ENCODE results near the gene MAPKAPK2.

- TF ChIP-seq, protein P1, sequence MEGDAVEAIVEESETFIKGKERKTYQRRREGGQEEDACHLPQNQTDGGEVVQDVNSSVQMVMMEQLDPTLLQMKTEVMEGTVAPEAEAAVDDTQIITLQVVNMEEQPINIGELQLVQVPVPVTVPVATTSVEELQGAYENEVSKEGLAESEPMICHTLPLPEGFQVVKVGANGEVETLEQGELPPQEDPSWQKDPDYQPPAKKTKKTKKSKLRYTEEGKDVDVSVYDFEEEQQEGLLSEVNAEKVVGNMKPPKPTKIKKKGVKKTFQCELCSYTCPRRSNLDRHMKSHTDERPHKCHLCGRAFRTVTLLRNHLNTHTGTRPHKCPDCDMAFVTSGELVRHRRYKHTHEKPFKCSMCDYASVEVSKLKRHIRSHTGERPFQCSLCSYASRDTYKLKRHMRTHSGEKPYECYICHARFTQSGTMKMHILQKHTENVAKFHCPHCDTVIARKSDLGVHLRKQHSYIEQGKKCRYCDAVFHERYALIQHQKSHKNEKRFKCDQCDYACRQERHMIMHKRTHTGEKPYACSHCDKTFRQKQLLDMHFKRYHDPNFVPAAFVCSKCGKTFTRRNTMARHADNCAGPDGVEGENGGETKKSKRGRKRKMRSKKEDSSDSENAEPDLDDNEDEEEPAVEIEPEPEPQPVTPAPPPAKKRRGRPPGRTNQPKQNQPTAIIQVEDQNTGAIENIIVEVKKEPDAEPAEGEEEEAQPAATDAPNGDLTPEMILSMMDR (IDR thresholded peaks at IDR 0.05) = no peak
- TF ChIP-seq EZH2 (IDR thresholded peaks at IDR 0.05) = no peak
Measured at GRCh38 chr1:206664740-206665139, 20.0 kb upstream of the MAPKAPK2 start.
